Measurements from ENCODE around the gene OAS2.

Gene OAS2

DNA sequence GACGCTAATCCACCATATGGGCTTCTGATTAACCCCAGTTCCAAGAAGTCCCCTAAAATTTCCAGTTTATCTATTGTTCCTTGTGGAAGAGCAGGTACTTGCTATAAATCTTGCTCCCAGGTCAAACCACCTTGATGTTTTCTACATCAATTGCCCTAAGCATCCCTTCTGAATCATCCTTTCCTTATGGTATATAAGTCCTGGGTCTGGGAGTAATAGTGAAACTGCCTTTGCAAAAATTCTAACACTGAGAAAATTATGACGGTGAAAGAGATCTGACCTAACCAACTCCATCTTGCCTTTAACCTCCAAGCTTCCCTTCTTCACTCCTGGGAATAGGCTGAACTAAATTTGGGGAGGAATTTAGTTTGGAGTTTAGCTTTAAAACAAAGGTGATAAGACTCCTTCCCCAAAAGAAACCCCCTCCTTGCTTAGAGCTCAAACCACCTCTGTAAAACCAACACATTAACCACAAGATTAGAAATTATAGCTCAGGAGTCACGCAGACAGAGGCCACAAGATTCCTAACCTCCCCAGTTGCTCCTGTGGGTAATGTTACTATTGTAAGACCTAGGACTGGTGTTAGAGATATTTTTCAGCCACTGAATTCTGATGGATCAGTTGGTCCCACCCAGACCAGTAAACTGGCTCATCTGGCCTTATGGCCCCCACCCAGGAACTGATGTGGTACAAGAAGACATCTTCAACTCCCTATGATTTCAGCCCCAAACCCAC, 44.4 kb downstream of the OAS2 start:
- no peak overlapping the region for H3K4me3 ChIP-seq
- no peak for TF ChIP-seq CTCF (IDR thresholded peaks at IDR 0.05)
- H3K4me1 ChIP-seq, result no peaks in the 10 kb centered on the region
- H3K27ac ChIP-seq, result no peak overlapping the region
- DNase-seq, result no peak
- no peaks in the 10 kb centered on the region for H3K27me3 ChIP-seq
- H3K36me3 ChIP-seq, result no peaks in the 10 kb centered on the region
- intact Hi-C loops (cut with DNase I; ENCODE audit: low total_unique reads), result no loop called here
- H3K9me3 ChIP-seq, result no peaks in the 10 kb centered on the region

DNA sequence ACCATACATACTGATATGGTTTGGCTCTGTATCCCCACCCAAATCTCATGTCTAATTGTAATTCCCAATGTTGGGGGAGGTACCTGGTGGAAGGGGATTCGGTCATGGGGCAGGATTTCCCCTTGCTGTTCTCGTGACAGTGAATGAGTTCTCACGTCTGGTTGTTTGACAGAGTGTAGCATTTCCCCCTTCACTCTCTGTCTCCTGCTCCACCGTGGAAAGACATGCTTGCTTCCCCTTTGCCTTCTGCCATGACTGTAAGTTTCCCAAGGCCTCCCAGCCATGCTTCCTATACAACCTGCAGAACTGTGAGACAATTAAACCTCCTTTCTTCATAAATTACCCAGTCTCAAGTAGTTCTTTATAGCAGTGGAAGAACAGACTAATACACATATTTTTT, 49.4 kb downstream of the OAS2 start:
- Histone ChIP-seq H3K9me3 (no peaks in the 10 kb centered on the region), H3K27ac (no peak overlapping the region), H3K36me3 (no peaks in the 10 kb centered on the region), H3K4me1 (no peaks in the 10 kb centered on the region), H3K27me3 (no peaks in the 10 kb centered on the region), H3K4me3 (no peak overlapping the region)
- DNase-seq, result no peak
- no peak for TF ChIP-seq CTCF (IDR thresholded peaks at IDR 0.05)
- intact Hi-C loops (cut with DNase I; ENCODE audit: low total_unique reads), result no loop called here

DNA sequence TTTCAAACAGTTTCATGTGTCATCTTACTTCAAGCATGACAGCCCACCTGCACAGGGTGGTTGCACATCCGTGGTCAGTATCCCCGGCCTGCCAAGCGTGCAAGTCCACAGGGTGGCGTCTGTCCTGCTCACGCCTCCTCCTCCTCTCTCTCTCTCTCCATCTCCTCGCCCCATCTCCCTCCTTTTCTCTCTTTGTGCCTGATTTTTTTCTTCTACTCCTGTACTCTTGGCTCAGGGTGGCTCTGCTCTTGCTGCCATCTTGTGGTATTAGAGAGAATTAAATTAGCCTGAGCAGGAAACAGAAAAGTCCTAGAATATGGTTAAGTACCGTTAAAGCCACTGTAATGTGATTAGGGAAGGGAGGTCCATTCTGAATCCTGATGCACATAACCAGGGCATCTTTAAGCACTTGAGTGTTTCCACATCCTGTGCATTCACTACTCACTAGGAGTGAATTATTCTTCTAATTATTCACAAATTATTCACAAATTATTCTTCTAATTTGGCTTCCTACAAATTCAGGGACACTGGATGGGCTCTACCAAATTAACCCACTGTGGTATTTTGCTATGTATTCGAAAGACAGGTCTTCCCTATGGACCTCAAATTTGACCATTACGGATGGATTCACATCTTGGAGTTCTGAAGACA, 52.7 kb downstream of the OAS2 start:
- Histone ChIP-seq H3K4me1 (no peaks in the 10 kb centered on the region), H3K27me3 (no peaks in the 10 kb centered on the region), H3K27ac (no peak overlapping the region), H3K9me3 (no peaks in the 10 kb centered on the region), H3K4me3 (no peak overlapping the region), H3K36me3 (no peaks in the 10 kb centered on the region)
- DNase-seq, result peak in 1 of 2 donors; percentile 31
- intact Hi-C loops (cut with DNase I; ENCODE audit: low total_unique reads), result no loop called here
- peak; percentile 60 to 66 for TF ChIP-seq CTCF (IDR thresholded peaks at IDR 0.05)

- no peak for TF ChIP-seq CTCF (IDR thresholded peaks at IDR 0.05)
- intact Hi-C loops (cut with DNase I; ENCODE audit: low total_unique reads), result no loop called here
- DNase-seq, result no peak
- Histone ChIP-seq H3K27ac (no peak overlapping the region), H3K4me1 (no peaks in the 10 kb centered on the region), H3K27me3 (peaks cover 0 to 29% of the 10 kb centered on the region in 2 donors), H3K36me3 (no peaks in the 10 kb centered on the region), H3K9me3 (no peaks in the 10 kb centered on the region), H3K4me3 (no peak overlapping the region)
Measured at GRCh38 chr12:113039911-113040445, 61.7 kb downstream of the OAS2 start.

DNA sequence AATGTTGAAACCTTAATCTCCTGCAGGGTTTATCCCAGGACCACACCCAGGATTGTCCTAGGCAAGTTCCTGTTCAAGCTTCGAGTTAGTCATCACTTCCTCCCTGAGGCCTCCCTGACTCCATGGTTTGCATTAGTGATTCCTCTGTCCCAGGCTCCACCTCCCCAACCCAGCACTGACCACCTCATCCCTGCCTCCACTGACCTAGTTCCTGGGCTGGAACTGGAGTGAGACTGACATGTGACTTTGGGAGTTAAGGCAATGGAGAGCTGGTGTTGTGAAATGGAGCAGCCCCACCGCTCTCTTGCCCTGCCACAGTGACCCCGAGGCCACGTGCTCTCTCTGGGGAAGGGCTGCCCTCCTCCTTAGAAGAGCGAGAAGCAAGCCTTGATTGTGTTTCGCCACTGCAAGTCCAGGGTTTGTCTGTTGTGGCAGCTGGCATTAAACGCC, 62.4 kb downstream of the OAS2 start:
- no peaks in the 10 kb centered on the region for H3K9me3 ChIP-seq
- intact Hi-C loops (cut with DNase I; ENCODE audit: low total_unique reads), result no loop called here

More for the DNA sequence above, 62.4 kb downstream of the OAS2 start:
- Histone ChIP-seq H3K36me3 (no peaks in the 10 kb centered on the region), H3K27ac (no peak overlapping the region), H3K4me3 (no peak overlapping the region), H3K4me1 (no peaks in the 10 kb centered on the region), H3K27me3 (peaks cover 0 to 29% of the 10 kb centered on the region in 2 donors)
- TF ChIP-seq CTCF (IDR thresholded peaks at IDR 0.05), result no peak
- peak; percentile 84 to 92 for DNase-seq
